ENCODE measurements around the gene POLR3G.

Gene POLR3G

DNA sequence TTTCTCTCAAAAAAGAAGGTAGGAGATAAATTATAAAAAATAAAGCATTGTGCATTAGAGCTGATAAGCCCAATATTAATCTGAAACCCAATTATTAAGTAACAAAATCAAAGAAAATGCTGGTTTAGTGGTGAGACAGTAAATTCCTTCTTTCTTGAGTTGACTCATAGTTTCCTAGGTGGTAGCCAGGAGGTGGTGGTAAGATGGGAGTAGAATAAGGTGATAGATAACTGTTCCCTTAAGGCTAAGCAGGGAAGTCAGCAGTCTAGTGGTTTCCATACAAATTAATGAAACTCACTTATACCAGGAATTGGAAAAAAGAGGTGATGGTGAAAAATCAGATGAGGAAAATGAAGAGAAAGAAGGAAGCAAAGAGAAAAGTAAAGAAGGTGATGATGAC is 31.6 kb downstream of the POLR3G start:
- no peak overlapping the region for H3K27ac ChIP-seq (ENCODE audit: low read length)
- H3K9ac ChIP-seq (ENCODE audit: low read depth, low read length), result no peak overlapping the region
- no peaks in the 10 kb centered on the region for H3K9me3 ChIP-seq (ENCODE audit: insufficient read depth, low read depth, low read length)
- no peaks in the 10 kb centered on the region for H3K4me1 ChIP-seq (ENCODE audit: insufficient read depth, low read length)
- no peak overlapping the region for H3K4me3 ChIP-seq (ENCODE audit: low read length)
- peaks cover 96% of the 10 kb centered on the region for H3K36me3 ChIP-seq (ENCODE audit: insufficient read depth, low read depth, low read length)
- no peaks in the 10 kb centered on the region for H3K27me3 ChIP-seq (ENCODE audit: insufficient read depth, low read length)

DNA sequence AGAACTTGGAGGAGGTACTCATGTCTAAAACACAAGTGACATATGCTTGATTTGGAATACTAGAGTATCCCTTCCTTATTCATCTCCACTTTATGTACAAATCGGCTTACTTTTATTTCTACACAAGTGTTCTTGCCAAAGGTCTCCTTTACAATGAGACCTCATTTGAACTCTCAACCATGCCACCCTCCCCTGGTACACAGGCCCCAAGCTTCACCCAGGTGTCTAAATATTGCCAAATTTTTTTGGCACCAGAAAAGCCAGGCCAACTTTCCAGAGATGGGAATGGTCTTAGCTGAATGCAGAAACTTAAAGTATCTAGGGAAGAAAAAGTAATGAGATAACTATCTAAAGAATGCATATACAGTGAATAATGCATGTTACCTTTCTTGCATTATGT is 35.8 kb downstream of the POLR3G start:
- Histone ChIP-seq H3K9ac (ENCODE audit: low read depth, low read length) (no peak overlapping the region), H3K4me1 (ENCODE audit: insufficient read depth, low read length) (no peaks in the 10 kb centered on the region), H3K9me3 (ENCODE audit: insufficient read depth, low read depth, low read length) (no peaks in the 10 kb centered on the region), H3K27me3 (ENCODE audit: insufficient read depth, low read length) (no peaks in the 10 kb centered on the region), H3K27ac (ENCODE audit: low read length) (no peak overlapping the region), H3K4me3 (ENCODE audit: low read length) (no peak overlapping the region), H3K36me3 (ENCODE audit: insufficient read depth, low read depth, low read length) (peaks cover 80% of the 10 kb centered on the region)

DNA sequence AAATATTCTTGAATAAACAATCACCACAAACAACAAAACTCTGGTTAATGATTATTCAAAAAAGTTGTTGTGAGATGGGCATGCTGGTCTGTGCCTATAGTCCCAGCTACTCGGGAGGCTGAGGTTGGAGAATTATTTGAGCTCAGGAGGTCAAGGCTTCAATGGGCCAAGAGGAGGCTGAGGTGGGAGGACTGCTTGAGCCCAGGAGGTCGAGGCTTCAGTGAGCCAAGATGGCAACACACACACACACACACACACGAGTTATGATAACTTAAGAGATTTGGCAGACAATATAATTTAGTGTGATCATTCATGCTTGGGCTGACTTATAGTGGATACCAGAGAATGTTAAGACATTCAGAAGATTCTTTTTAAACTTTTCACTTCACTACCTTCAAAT is 39.9 kb downstream of the POLR3G start:
- Histone ChIP-seq H3K4me1 (ENCODE audit: insufficient read depth, low read length) (no peaks in the 10 kb centered on the region), H3K27me3 (ENCODE audit: insufficient read depth, low read length) (no peaks in the 10 kb centered on the region), H3K27ac (ENCODE audit: low read length) (no peak overlapping the region), H3K9ac (ENCODE audit: low read depth, low read length) (no peak overlapping the region), H3K9me3 (ENCODE audit: insufficient read depth, low read depth, low read length) (no peaks in the 10 kb centered on the region), H3K4me3 (ENCODE audit: low read length) (no peak overlapping the region), H3K36me3 (ENCODE audit: insufficient read depth, low read depth, low read length) (peaks cover 47% of the 10 kb centered on the region)

DNA sequence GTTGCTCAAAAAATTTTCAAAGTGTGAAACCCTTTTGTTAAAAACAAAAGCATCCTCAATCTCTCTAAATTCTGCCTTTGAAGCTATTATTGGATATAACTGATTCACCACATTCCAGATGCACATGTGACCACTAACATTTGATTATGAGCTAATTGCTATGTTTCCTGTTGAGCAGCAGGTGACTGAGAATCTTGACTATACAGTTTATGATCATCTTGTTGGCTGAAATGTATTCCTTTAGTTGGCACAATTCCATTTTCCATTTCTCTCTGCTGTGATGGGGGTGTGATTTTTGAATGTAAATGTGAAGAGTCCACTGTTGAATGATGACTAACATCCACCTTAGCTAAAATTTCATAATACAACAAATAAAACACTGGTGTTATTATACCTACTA is 44.0 kb downstream of the POLR3G start:
- no peak overlapping the region for H3K27ac ChIP-seq (ENCODE audit: low read length)
- no peak overlapping the region for H3K4me3 ChIP-seq (ENCODE audit: low read length)
- no peaks in the 10 kb centered on the region for H3K4me1 ChIP-seq (ENCODE audit: insufficient read depth, low read length)
- no peak overlapping the region for H3K9ac ChIP-seq (ENCODE audit: low read depth, low read length)
- H3K36me3 ChIP-seq (ENCODE audit: insufficient read depth, low read depth, low read length), result peaks cover 32% of the 10 kb centered on the region
- no peaks in the 10 kb centered on the region for H3K9me3 ChIP-seq (ENCODE audit: insufficient read depth, low read depth, low read length)
- H3K27me3 ChIP-seq (ENCODE audit: insufficient read depth, low read length), result no peaks in the 10 kb centered on the region

DNA sequence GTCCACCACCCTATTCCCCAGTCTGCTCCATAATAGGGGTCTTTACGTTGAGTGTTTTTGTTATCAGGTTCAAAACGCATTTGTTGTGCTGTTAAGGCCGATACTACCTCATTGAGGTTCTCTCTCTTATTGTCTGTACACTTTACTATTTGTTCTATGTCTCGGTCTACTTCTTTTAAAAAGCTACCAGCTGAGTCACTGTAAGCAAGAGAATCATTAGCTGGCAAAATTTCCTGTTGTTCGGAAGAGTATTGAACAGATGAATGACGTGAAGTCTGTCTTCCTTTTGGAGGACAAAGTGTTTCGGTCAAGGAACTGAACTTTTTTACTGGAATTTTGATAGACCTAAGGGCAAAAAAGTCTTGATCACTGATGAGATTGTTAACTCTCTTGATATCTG is 44.4 kb downstream of the POLR3G start:
- H3K9ac ChIP-seq (ENCODE audit: low read depth, low read length), result no peak overlapping the region
- no peaks in the 10 kb centered on the region for H3K27me3 ChIP-seq (ENCODE audit: insufficient read depth, low read length)
- H3K36me3 ChIP-seq (ENCODE audit: insufficient read depth, low read depth, low read length), result peaks cover 36% of the 10 kb centered on the region
- H3K27ac ChIP-seq (ENCODE audit: low read length), result no peak overlapping the region
- H3K4me1 ChIP-seq (ENCODE audit: insufficient read depth, low read length), result no peaks in the 10 kb centered on the region
- H3K9me3 ChIP-seq (ENCODE audit: insufficient read depth, low read depth, low read length), result no peaks in the 10 kb centered on the region
- no peak overlapping the region for H3K4me3 ChIP-seq (ENCODE audit: low read length)

DNA sequence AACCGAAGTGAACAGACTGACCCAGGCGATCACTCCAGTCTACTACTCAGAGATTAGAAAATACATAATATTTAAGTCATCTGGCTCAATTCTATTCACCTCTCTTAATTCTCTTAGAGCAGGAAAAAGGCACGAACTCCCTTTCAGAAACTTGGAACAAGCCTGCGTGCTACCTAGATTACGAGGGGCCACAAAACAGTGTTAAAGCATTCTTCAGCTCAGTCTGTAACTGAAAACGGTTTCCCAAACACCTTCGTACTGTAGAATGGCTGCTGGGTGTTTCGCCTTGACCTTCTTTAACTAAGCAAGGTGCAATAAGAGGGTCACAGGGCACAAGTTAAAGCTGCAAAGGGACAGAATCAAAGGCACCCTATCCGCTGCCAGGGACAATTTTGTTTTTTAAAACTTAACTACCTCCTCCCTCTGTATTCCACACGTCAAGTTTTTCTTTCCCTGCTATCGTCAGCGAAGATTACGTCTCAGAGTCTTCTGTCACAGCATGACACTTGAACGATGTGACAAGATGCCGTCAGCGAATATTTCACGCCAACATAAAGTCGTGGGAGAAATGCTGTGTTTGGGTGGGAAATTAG is 54.0 kb downstream of the POLR3G start:
- Histone ChIP-seq H3K9me3 (ENCODE audit: insufficient read depth, low read depth, low read length) (no peaks in the 10 kb centered on the region), H3K4me3 (ENCODE audit: low read length) (peak overlapping the region; percentile 86), H3K27ac (ENCODE audit: low read length) (no peak overlapping the region), H3K9ac (ENCODE audit: low read depth, low read length) (peak overlapping the region; percentile 89), H3K36me3 (ENCODE audit: insufficient read depth, low read depth, low read length) (peaks cover 9% of the 10 kb centered on the region), H3K27me3 (ENCODE audit: insufficient read depth, low read length) (no peaks in the 10 kb centered on the region), H3K4me1 (ENCODE audit: insufficient read depth, low read length) (peaks cover 16% of the 10 kb centered on the region; the same call in 1 of the 2 replicates)

DNA sequence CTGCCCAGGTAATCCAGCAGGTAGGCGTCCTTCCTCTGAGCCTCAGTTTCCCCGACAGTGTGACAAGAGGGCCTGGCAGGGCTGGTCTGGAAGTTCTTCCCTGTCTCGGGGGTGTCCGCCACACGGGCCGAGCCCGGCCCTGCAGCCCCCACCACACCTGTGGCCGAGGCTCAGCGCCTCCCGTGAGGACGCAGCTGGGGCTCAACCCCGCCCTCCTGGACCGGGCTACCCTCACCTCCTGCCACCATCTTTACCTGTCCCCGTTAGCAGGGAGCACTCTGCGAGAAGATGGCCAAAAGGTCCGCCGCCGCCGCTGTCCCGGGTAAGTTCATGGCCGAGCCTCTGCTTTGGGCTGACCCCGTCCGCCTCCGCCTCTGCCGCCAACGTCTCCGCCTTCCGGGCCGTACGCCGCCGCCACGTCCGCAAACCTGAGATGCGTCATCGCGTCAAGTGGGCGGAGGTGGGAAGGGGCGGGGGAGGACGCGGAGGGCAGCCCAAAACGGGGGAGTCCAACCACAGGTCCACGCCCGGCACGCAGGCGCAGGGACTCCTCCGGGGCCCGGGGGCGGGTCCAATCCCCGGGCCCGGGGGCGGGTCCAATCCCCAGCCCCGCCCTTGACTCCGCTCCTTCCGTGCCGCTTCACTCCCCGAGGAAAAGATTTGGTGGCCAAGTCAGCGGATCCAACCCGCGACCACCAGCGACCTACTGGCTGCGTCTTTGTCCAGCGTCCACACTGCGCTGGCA is 54.7 kb downstream of the POLR3G start, which contains the start of gene LYSMD3:
Gene LYSMD3, minus strand, starts transcription at position 391 of the 745 bp plus-strand sequence. CDS start 4,295 bp downstream, outside the sequence.
- peak within 1 kb of the TSS; percentile 59 for H3K27ac ChIP-seq (ENCODE audit: low read length)
- no peaks in the 10 kb centered on the region for H3K9me3 ChIP-seq (ENCODE audit: insufficient read depth, low read depth, low read length)
- peaks cover 16% of the 10 kb centered on the region; the same call in 1 of the 2 replicates for H3K4me1 ChIP-seq (ENCODE audit: insufficient read depth, low read length)
- peaks cover 6% of the 10 kb centered on the region; the same call in 1 of the 2 replicates for H3K36me3 ChIP-seq (ENCODE audit: insufficient read depth, low read depth, low read length)
- peak within 1 kb of the TSS; percentile 89 for H3K9ac ChIP-seq (ENCODE audit: low read depth, low read length)
- H3K27me3 ChIP-seq (ENCODE audit: insufficient read depth, low read length), result no peaks in the 10 kb centered on the region
- peak within 1 kb of the TSS; percentile 86 for H3K4me3 ChIP-seq (ENCODE audit: low read length)

DNA sequence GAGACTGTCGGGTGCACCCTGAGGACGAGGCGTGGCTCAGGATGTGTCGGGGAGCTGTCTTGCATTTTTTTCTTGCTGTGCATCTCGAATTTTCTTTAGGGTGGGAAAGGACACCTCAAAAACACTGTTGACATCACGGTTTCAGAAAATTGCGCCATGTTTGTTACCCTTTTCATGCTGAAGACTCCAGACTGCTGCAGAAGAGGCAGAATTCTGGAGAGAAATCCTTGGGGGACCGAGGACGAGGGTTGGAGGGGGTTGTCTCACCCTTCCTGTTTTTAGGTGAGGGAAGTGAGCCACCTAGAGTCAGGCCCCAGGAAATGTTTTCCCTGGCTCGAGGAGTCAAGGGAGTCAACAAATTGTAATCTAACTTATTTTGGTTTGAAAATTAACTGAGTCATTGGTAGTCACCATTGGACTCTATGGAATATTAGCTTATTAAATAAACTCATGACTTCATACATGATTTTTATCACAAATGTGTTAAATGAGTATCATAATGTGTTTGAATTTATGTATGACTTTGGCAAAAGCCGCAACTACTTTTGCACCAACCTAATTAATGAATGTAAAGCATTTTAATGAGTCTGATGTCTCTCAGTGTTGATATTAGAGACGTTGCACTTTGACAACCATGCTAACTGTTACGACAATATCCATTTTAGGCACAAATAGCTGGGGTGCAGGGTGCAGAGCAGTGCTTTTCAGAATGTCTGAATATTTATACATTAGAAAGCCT is 55.4 kb downstream of the POLR3G start:
- H3K4me1 ChIP-seq (ENCODE audit: insufficient read depth, low read length), result peaks cover 16% of the 10 kb centered on the region; the same call in 1 of the 2 replicates
- peak overlapping the region; percentile 86 for H3K4me3 ChIP-seq (ENCODE audit: low read length)
- H3K9ac ChIP-seq (ENCODE audit: low read depth, low read length), result peak overlapping the region; percentile 80
- H3K27me3 ChIP-seq (ENCODE audit: insufficient read depth, low read length), result no peaks in the 10 kb centered on the region
- peaks cover 1% of the 10 kb centered on the region; the same call in 1 of the 2 replicates for H3K36me3 ChIP-seq (ENCODE audit: insufficient read depth, low read depth, low read length)
- H3K27ac ChIP-seq (ENCODE audit: low read length), result peak overlapping the region; percentile 59
- no peaks in the 10 kb centered on the region for H3K9me3 ChIP-seq (ENCODE audit: insufficient read depth, low read depth, low read length)

DNA sequence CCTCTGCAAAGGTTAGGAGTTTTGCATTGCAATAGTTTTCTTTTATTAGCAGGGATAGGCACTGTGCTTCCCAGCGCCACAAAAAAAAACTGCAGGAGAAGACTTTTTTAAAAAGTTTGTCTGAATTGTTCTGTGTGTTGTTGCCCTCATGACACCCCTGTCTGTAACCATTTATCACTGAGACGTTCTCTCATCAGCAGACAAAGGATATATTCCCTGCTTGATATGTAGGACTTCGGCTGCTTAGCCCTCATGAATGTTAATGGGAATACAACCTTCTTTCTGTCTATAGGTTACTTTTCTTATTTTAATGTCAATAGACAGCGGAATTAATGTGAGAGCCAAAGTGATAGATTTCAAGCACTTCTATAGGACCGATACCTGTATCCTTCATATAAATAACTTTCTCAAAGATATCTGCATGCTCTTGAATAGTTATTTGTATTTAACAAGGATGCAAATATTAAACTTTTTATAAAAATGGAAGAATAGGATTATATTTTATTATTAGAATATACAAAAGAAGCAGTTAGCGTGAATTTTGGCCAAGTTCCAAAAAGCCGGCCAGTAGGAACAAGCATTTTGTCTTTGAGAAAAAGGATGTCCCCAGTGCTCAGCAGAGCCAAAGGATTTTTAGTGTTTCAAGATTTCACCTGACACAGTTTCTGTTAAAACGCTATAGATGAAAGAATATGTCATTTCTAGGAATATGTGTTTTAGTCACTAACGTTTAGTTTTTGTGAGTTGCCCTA is 56.2 kb downstream of the POLR3G start:
- Histone ChIP-seq H3K36me3 (ENCODE audit: insufficient read depth, low read depth, low read length) (no peaks in the 10 kb centered on the region), H3K9ac (ENCODE audit: low read depth, low read length) (peak overlapping the region; percentile 80; the same call in 1 of the 2 replicates), H3K4me3 (ENCODE audit: low read length) (peak overlapping the region; percentile 86), H3K27me3 (ENCODE audit: insufficient read depth, low read length) (no peaks in the 10 kb centered on the region), H3K27ac (ENCODE audit: low read length) (no peak overlapping the region), H3K9me3 (ENCODE audit: insufficient read depth, low read depth, low read length) (no peaks in the 10 kb centered on the region), H3K4me1 (ENCODE audit: insufficient read depth, low read length) (peaks cover 16% of the 10 kb centered on the region; the same call in 1 of the 2 replicates)

DNA sequence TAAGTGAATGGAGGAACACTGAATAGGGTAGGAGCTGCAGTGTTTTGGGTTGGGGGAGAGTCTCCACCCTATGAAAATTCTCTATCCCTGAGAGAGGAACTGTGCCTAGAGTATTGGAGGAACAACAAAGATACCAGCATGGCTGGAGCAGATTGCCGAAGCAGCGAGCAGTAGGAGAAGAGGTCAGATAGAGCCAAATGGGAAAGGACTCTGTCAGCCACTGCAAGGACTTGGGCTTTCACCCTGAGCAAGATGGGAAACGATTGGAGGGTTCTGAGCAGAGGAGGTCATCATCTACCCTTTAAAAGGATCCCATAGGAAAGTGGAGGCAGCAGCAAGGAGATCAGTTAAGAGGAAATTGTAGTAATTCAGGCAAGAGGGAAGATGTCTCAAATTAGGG is 59.1 kb downstream of the POLR3G start:
- no peak overlapping the region for H3K9ac ChIP-seq (ENCODE audit: low read depth, low read length)
- H3K36me3 ChIP-seq (ENCODE audit: insufficient read depth, low read depth, low read length), result no peaks in the 10 kb centered on the region
- H3K27me3 ChIP-seq (ENCODE audit: insufficient read depth, low read length), result no peaks in the 10 kb centered on the region
- no peaks in the 10 kb centered on the region for H3K9me3 ChIP-seq (ENCODE audit: insufficient read depth, low read depth, low read length)
- H3K4me3 ChIP-seq (ENCODE audit: low read length), result no peak overlapping the region
- peaks cover 15% of the 10 kb centered on the region for H3K4me1 ChIP-seq (ENCODE audit: insufficient read depth, low read length)
- no peak overlapping the region for H3K27ac ChIP-seq (ENCODE audit: low read length)

DNA sequence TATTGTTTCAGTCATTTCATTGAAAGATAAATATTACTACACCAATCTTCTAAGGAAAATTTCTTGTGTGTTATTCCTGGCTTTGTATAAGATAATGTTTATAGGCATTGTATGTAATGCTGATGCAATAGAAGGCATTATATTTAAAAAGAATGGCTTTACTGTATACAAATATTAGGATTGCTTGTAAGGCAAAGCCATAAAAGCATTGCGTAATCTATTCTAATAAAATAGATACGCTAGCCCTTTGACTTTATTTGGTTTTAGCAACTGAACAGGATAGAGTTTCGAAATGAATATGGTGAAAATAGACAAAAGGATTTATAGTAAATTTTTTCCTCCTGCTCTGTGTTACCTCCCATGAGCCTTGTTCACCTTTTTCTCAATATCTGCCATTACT is 60.3 kb downstream of the POLR3G start:
- Histone ChIP-seq H3K27me3 (ENCODE audit: insufficient read depth, low read length) (no peaks in the 10 kb centered on the region), H3K36me3 (ENCODE audit: insufficient read depth, low read depth, low read length) (no peaks in the 10 kb centered on the region), H3K4me1 (ENCODE audit: insufficient read depth, low read length) (peaks cover 15% of the 10 kb centered on the region), H3K9me3 (ENCODE audit: insufficient read depth, low read depth, low read length) (no peaks in the 10 kb centered on the region), H3K27ac (ENCODE audit: low read length) (no peak overlapping the region), H3K9ac (ENCODE audit: low read depth, low read length) (no peak overlapping the region), H3K4me3 (ENCODE audit: low read length) (no peak overlapping the region)

Data from iPS-20b (cell line).